Camera-type eye (tissue), 1 donor: ENCODE measurements around the gene PROK2. TPM values are rescaled to one million over a fixed set of nuclear protein-coding genes. Genes with fewer than 3 reads are reported as not detected.

Experiments used
- total RNA-seq: library from RNA; depleted of rRNA; stranded (reverse); fragments of >200 nt; gene quantifications from one replicate; pipeline ENCODE4 v1.2.3, GENCODE V29; 2014

Gene PROK2, protein sequence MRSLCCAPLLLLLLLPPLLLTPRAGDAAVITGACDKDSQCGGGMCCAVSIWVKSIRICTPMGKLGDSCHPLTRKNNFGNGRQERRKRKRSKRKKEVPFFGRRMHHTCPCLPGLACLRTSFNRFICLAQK
- 1.1 TPM for total RNA-seq

DNA sequence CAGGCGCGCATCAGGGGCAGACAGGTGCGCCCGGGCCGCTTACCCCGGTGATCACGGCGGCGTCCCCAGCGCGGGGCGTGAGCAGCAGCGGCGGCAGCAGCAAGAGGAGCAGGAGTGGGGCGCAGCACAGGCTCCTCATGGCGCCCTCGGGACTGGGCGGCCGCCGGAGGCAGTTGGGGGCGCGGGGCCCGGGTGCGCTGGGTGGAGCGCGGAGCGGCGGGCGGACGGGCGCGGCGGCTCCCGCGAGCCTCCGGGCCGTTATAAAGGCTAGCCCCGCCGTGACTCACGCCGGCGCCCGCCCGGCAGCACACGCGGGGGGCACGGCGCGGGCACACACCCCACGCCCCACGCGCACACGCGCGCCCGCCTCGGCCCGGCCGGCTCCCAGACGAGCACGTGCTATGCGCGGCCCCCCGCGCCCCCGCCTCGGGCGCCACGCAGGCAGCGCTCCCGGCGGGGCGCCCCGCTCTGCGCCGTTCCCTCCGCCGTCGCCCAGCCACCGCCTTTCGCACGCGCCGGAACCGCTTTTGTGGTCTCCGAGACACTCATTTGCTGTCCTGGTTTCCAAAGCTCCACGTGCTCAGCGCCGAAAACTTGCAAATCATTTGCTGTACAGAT lies at the start of gene PROK2:
PROK2 (minus strand) TSS at position 235 of the 618 bp plus-strand sequence; CDS start at position 139, 96 bp downstream.

DNA sequence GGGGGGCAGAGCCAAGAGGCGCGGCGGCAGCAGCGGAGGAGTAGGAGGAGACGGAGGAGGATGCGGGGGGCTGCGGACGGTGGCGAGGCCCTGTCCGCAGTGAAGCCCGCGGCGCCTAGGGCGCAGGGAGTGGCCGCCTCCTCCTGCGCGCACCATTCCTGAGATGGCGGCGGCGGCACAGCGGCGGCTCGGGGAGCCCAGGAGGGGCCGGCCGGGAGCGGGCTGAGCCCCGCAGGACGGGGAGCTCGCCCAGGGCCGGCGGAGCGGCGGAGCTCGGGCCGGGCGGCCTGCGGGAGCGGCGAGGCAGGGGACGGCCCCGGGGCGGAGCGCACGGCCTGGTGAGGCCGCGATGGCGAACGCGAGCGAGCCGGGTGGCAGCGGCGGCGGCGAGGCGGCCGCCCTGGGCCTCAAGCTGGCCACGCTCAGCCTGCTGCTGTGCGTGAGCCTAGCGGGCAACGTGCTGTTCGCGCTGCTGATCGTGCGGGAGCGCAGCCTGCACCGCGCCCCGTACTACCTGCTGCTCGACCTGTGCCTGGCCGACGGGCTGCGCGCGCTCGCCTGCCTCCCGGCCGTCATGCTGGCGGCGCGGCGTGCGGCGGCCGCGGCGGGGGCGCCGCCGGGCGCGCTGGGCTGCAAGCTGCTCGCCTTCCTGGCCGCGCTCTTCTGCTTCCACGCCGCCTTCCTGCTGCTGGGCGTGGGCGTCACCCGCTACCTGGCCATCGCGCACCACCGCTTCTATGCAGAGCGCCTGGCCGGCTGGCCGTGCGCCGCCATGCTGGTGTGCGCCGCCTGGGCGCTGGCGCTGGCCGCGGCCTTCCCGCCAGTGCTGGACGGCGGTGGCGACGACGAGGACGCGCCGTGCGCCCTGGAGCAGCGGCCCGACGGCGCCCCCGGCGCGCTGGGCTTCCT lies 31.0 kb downstream of the PROK2 start, which contains the start of gene GPR27:
GPR27 (plus strand) TSS at position 155 of the 909 bp plus-strand sequence; CDS start at position 350, 195 bp downstream.

DNA sequence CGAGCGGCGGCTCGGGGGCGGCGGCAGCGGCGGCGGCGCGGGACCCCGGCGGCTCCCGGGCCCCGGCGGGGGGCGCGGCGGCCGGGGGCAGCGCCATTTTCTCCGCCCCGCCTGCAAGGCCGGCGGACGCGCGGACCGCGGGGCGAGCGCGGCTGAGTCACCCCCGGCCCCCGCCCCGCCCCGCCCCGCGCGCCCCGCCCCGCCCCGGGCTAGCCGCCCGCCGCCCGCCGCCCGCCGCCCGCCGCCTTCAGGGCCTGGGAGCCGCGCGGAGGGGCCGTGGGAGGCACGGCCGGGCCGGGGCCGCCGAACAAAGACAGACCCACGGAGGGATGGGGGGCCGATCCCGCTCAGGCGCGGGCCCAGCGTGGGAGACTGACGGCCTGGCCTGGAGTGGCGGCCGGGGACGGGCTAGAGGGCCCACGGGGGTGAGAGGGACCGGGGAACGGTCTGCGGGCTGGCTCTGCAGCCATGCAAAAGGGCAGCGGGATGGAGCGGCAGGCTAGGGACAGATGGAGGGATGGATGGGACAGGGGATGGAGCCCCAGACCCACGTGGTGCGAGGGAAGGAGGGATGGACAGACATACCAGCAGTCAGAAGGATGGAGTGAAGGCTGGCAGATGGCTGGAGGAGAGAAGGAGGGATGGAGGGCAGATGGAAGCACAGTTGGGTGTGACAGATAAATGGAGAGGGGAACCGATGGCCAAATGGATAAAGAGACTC lies 59.5 kb downstream of the PROK2 start, which contains the start of gene EIF4E3:
EIF4E3 (minus strand) TSS at position 132 of the 721 bp plus-strand sequence; CDS start at position 97, 35 bp downstream.

Other genes with a start within 250 kb of the PROK2 start
- 152 TPM for gene FOXP1, start 201.4 kb downstream of the PROK2 start, total RNA-seq
- gene EIF4E3, start 59.7 kb downstream of the PROK2 start, total RNA-seq: 17.3 TPM
- 9.1 TPM for gene GPR27, start 31.3 kb downstream of the PROK2 start, total RNA-seq